T-helper 2 cell treated with Interferon-gamma antibody and Interleukin-4, amounts not matched to agents 5 μg/mL and 100 μg/mL, for 36 hours (primary cell): Measurements from ENCODE around the gene EXOC4.

ENCODE experiments used
- DNase-seq: peaks from one replicate; pipeline ENCODE4 v3.0.0; 2021; ENCODE audit warnings: low spot score
- H3K27ac Mint-ChIP-seq: one replicate; pipeline ENCODE4 v1.8.0; 2021; ENCODE audit warnings: mild to moderate bottlenecking, mixed read lengths
- H3K27me3 Mint-ChIP-seq: one replicate; pipeline ENCODE4 v1.8.0; 2021; ENCODE audit warnings: low read depth, mixed read lengths
- H3K36me3 Mint-ChIP-seq: one replicate; pipeline ENCODE4 v1.8.0; 2021; ENCODE audit warnings: low read depth, mixed read lengths
- H3K4me1 Mint-ChIP-seq: one replicate; pipeline ENCODE4 v1.8.0; 2021; ENCODE audit warnings: low read depth, mixed read lengths
- H3K4me3 Mint-ChIP-seq: one replicate; pipeline ENCODE4 v1.8.0; 2022; ENCODE audit warnings: mild to moderate bottlenecking, moderate library complexity, mixed read lengths
- H3K9me3 Mint-ChIP-seq: one replicate; pipeline ENCODE4 v1.8.0; 2021; ENCODE audit warnings: mixed read lengths

Gene EXOC4

DNA sequence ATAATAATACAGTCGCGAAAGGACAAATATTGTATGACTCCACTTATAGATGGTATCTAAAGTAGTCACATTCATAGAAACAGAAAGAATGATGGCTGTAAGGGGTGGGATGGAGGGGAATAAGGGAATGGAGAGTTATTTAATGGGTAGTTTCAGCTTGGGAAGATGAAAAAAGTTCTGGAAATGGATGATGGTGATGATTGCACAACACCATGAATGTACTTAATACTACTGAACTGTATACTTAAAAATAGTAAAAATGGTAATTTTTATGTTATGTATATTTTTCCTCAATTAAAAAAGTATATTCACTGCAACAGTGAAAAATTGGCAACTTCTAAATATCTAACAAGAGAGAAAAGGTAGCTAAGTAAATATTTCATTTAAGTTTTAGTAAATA, 265.8 kb downstream of the EXOC4 start:
- DNase-seq, result no peak
- Mint-ChIP-seq H3K4me3 (no peak overlapping the region), H3K36me3 (peaks cover 7% of the 10 kb centered on the region), H3K27ac (no peak overlapping the region), H3K9me3 (peaks cover 19% of the 10 kb centered on the region), H3K27me3 (peaks cover 2% of the 10 kb centered on the region), H3K4me1 (no peaks in the 10 kb centered on the region)

DNA sequence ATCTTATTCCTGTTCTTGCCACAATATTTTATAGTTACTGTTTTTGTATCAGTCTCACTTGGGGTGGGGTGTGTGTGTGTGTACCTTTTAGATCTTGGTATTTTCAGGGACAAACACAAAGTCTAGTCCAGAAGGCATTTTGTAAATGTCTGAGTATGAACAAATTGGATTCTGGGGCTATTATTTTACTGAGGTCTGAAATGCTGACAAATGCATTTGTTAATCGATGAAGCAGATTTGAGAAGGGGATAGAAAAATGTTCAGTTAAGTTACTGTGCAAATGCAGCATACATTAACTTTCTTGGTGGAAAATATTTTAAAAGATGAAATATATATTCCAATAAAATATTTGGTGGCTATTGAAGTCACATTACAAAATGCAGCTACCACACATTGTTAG, 267.4 kb downstream of the EXOC4 start:
- DNase-seq, result no peak
- peaks cover 7% of the 10 kb centered on the region for H3K36me3 Mint-ChIP-seq
- H3K27me3 Mint-ChIP-seq, result peaks cover 2% of the 10 kb centered on the region
- H3K4me3 Mint-ChIP-seq, result no peak overlapping the region
- no peaks in the 10 kb centered on the region for H3K4me1 Mint-ChIP-seq
- peaks cover 19% of the 10 kb centered on the region for H3K9me3 Mint-ChIP-seq
- H3K27ac Mint-ChIP-seq, result no peak overlapping the region

DNA sequence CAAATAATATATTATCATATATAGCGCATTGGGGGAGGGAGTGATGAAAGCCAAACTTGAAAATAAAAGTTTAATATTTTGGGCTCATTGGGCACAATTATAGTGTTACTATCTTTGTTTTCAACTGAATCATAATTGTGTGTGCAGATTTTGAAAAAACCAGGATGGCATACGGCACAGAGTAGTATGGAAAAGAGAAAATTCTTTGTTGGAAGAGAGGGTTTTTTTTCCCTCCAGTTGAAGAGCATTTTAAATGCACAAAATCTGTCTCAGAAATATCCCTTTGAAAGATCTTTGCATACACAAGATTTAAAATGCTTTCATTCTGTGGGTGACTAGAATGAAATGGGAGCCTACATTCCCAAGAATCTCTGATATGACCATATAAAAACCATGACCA, 269.6 kb downstream of the EXOC4 start:
- Mint-ChIP-seq H3K4me3 (no peak overlapping the region), H3K27me3 (peaks cover 2% of the 10 kb centered on the region), H3K9me3 (peaks cover 9% of the 10 kb centered on the region), H3K4me1 (no peaks in the 10 kb centered on the region), H3K36me3 (peaks cover 5% of the 10 kb centered on the region), H3K27ac (no peak overlapping the region)
- DNase-seq, result no peak

DNA sequence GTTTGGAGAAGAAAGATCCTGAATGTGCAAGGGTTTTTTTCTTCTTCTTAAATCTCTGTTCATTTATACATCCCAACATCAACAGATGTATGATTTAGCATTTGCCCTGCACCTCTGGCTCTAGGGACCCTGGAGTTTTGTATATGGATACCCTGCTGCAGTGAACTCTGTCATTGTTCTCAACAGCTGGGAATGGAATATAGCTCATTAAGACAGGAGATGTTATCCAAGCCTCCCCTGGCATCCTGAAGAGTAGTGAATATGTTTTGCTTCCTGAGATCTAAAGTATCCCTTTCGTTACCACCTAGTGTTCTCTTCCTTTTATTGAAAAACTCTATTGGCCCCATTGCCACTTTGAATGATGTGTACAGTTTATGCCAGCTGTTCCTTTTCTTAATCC, 275.9 kb downstream of the EXOC4 start:
- no peak overlapping the region for H3K27ac Mint-ChIP-seq
- no peaks in the 10 kb centered on the region for H3K4me1 Mint-ChIP-seq
- H3K4me3 Mint-ChIP-seq, result no peak overlapping the region
- DNase-seq, result no peak
- H3K9me3 Mint-ChIP-seq, result no peaks in the 10 kb centered on the region
- H3K36me3 Mint-ChIP-seq, result no peaks in the 10 kb centered on the region
- H3K27me3 Mint-ChIP-seq, result no peaks in the 10 kb centered on the region

DNA sequence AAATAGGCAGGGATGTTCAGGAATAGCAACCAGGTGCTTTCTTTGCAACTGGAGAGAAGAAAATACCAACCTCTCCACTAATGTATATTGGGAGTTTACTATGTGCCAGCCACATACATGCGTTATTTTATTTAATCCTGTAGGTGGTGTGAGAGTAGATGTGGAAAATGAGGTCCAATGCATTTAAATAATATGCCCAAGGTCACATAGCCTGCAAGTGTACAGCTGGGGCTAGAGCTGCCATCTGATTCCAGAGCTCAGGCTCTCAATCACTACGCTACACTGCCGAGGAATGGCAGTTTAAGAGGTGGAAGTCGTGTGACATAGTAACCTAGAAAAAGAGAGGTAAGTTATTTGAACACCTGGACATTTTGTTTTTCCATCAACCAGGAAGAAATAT, 277.0 kb downstream of the EXOC4 start:
- no peak for DNase-seq
- no peaks in the 10 kb centered on the region for H3K4me1 Mint-ChIP-seq
- no peaks in the 10 kb centered on the region for H3K36me3 Mint-ChIP-seq
- no peak overlapping the region for H3K4me3 Mint-ChIP-seq
- no peaks in the 10 kb centered on the region for H3K9me3 Mint-ChIP-seq
- H3K27me3 Mint-ChIP-seq, result no peaks in the 10 kb centered on the region
- H3K27ac Mint-ChIP-seq, result no peak overlapping the region

DNA sequence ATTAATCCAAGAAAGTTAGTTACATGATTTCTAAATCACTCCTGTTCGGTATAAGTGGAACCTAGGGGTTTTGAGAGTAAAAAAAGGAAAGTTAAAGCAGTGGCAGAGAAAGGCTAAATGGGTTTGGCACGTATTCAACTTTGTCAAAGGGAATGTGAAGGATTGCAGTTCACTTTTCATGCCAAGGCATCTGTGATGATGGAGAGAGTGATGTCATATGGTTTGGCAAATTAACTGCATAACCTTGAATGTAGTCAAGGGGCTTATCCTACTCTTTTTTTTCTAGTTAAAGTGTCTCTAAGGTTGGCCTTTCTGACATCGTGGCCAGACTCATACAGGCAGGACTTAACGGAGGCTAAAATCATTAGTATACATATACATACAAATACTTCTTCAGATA, 277.8 kb downstream of the EXOC4 start:
- no peaks in the 10 kb centered on the region for H3K4me1 Mint-ChIP-seq
- no peaks in the 10 kb centered on the region for H3K9me3 Mint-ChIP-seq
- H3K27me3 Mint-ChIP-seq, result no peaks in the 10 kb centered on the region
- DNase-seq, result no peak
- H3K27ac Mint-ChIP-seq, result no peak overlapping the region
- H3K4me3 Mint-ChIP-seq, result no peak overlapping the region
- no peaks in the 10 kb centered on the region for H3K36me3 Mint-ChIP-seq

DNA sequence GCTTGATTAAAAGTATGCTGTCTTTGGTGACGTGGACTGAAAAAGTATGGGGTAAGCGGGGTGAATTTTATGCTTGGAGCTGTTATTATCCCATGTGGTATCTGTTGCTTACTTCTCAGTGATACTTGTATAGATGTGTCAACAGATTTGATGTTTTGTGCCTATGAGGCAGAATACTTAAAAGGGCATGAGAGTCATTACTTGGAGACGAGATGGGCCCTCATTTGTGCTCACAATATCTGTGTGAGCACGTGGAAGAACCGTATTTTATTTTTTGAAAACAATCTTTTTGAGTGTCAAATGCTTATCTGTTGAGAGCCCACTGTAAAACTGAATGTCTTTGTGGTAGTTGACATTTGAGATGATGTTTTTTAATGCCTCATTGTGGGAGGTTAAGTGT, 281.9 kb downstream of the EXOC4 start:
- Mint-ChIP-seq H3K4me3 (no peak overlapping the region), H3K27me3 (no peaks in the 10 kb centered on the region), H3K36me3 (peaks cover 3% of the 10 kb centered on the region), H3K9me3 (no peaks in the 10 kb centered on the region), H3K4me1 (peaks cover 6% of the 10 kb centered on the region), H3K27ac (no peak overlapping the region)
- no peak for DNase-seq

DNA sequence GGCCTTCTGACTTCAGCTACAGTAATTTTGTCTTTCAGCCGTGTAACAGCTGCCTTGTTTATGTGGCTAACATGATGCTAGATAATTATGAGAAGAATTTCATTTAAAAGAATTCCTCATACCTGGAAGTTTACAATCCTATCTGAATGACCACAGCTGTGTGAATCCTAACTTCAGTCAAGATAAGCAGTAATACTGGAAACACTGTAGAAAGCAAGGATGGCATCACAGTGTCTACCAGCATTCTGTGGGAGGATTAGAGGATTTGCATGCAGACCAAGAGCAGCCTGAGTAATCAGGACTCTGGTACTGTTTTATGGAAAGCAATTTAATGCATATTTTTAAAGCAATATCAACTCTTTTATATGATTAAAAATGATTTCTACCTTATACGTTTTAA, 282.4 kb downstream of the EXOC4 start:
- peaks cover 7% of the 10 kb centered on the region for H3K4me1 Mint-ChIP-seq
- no peaks in the 10 kb centered on the region for H3K9me3 Mint-ChIP-seq
- H3K36me3 Mint-ChIP-seq, result peaks cover 3% of the 10 kb centered on the region
- no peak overlapping the region for H3K27ac Mint-ChIP-seq
- no peaks in the 10 kb centered on the region for H3K27me3 Mint-ChIP-seq
- H3K4me3 Mint-ChIP-seq, result no peak overlapping the region
- DNase-seq, result no peak

DNA sequence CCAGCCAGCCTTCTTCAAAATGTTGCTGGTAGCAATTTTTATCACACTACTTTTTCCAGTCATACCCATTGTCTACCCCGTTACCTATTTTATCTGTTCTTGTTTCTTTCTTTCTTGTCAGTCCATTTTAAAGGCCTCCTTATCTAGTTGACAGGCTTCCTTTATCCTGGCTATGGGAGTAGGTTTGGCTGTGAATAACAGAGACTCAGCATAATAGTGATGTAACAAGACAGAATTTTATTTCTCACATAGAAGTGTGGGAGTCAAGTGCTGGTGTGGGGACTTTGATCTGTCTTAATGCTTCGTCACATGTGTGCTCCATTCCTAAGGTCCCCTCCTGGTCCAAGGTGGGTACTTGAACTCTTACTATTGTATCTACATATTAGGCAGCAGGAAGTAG, 283.6 kb downstream of the EXOC4 start:
- DNase-seq, result no peak
- Mint-ChIP-seq H3K4me3 (no peak overlapping the region), H3K27ac (no peak overlapping the region), H3K9me3 (no peaks in the 10 kb centered on the region), H3K4me1 (peaks cover 7% of the 10 kb centered on the region), H3K36me3 (peaks cover 3% of the 10 kb centered on the region), H3K27me3 (no peaks in the 10 kb centered on the region)

DNA sequence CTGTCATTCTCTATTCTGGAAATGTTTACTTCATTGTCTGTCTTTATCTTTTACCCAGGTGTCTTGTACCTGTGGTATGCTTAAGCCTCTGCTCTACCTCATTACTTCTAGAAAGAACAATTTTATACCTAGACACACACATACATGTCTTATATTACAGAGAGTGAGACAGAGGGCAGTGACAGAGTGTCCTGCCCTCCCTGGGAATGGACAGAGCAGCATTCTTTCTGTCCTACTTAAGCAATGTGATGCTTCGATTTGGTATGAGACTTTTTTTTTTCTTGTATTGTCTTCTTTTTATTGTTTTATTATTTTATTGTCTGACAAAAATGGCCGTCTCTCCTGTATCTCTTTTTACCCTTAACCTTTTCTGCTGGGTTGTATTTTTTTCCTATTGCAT, 286.1 kb downstream of the EXOC4 start:
- no peak for DNase-seq
- Mint-ChIP-seq H3K4me1 (peaks cover 12% of the 10 kb centered on the region), H3K27ac (no peak overlapping the region), H3K9me3 (no peaks in the 10 kb centered on the region), H3K4me3 (no peak overlapping the region), H3K36me3 (peaks cover 3% of the 10 kb centered on the region), H3K27me3 (no peaks in the 10 kb centered on the region)

DNA sequence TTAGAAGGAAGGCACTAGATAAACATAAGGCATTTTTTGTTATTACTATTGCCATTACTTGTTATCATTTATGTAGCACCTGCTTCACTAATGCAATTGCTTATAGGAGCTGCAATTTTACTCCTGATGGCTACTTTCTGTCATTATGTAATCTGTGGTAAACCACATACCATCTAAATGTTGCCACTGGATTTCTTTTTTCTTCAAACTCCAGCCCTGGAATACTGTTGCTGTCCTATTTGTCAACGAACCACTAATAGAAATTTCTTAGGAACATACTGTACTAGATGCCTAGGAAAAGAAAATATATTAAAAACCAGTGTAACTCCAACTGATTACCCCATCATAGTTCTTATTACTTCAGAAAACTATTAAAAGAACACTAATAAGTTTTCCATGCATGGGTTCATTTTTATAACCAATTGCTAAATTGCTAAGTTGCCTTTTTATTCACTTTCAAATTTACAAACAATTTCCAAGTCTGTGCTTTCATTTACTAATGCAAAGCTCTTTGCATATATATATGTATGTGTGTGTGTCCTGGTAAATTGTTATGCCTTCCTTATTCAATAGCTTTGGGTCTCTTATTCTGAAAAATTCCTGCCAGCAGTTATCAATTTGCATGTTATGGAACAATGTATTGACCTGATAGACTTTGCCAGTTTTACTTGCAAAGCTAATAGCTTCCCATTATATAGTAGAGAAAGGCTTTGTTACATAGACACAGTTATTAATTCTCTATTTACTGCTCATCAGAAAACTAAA, 287.4 kb downstream of the EXOC4 start:
- H3K36me3 Mint-ChIP-seq, result peaks cover 3% of the 10 kb centered on the region
- no peak overlapping the region for H3K27ac Mint-ChIP-seq
- H3K4me1 Mint-ChIP-seq, result peaks cover 12% of the 10 kb centered on the region
- no peaks in the 10 kb centered on the region for H3K27me3 Mint-ChIP-seq
- H3K4me3 Mint-ChIP-seq, result no peak overlapping the region
- no peaks in the 10 kb centered on the region for H3K9me3 Mint-ChIP-seq
- DNase-seq, result no peak

DNA sequence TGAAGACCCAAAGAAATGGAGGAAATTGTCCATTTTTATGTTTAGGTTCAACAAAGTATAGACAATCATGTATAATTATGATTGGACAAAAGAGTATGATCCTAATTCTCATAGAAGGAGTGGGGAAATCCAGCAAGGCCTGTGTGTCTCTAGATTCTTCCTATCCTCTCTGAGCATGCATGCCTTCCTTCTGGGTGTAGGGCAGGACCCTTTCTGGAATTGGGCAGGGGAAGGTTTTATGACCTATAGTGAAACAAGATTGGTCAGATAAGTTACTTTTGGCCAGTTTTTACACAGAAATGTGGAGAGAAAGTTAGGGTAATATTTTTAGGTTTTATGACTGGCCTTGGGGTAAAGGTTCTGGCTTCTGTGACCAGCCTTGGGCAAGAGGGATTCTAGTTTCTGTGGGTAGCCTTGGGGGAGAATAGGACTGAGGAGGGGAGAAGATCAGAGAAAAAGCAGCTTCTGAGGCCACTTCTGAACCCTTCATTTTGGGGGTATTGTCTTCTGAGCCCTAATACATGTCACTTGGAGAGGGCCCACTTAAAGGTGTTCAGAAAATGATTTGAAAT, 289.4 kb downstream of the EXOC4 start:
- Mint-ChIP-seq H3K4me1 (peaks cover 7% of the 10 kb centered on the region), H3K36me3 (peaks cover 3% of the 10 kb centered on the region), H3K9me3 (no peaks in the 10 kb centered on the region), H3K27ac (no peak overlapping the region), H3K27me3 (no peaks in the 10 kb centered on the region), H3K4me3 (no peak overlapping the region)
- DNase-seq, result no peak

DNA sequence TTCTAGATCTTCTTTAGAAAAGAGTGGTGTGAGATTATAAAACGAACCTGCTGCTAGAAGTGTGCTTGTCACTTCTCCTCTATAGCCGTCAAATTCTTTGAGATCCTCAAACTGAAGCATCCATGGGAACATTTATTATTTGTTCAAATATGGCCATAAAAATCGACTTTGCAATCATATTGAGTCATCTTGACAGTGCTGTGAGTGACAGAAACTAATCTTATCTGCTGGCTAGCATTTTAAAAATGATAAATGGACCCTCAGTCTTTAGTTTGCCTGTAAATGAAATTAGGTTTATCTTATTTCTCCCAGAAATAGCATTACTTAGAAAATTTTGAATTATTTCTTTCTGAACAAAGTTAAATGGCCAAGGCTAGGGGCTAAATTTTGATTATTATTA, 290.8 kb downstream of the EXOC4 start:
- Mint-ChIP-seq H3K27me3 (no peaks in the 10 kb centered on the region), H3K4me3 (no peak overlapping the region), H3K36me3 (peaks cover 3% of the 10 kb centered on the region), H3K27ac (no peak overlapping the region), H3K4me1 (peaks cover 7% of the 10 kb centered on the region), H3K9me3 (no peaks in the 10 kb centered on the region)
- DNase-seq, result no peak

DNA sequence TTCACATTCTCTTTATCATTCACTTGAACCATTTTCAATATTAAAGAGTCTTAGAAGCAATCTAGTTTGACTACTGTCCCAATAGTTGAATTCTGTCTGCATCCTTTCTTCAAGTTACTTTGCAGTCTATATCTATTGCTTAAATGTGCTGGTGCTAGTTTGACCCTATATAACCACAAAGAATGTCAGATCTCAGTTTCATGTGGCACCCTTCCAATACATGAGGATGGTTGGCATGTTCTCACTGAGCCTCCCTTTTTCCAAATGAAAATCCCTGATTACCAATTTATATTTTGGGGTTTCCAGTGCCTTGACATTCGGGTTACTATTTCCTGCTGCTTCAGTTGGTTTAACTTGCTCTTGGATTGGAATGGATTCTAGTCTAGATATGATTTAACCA, 292.7 kb downstream of the EXOC4 start:
- no peak overlapping the region for H3K4me3 Mint-ChIP-seq
- H3K27ac Mint-ChIP-seq, result no peak overlapping the region
- peaks cover 3% of the 10 kb centered on the region for H3K36me3 Mint-ChIP-seq
- no peaks in the 10 kb centered on the region for H3K27me3 Mint-ChIP-seq
- H3K9me3 Mint-ChIP-seq, result no peaks in the 10 kb centered on the region
- DNase-seq, result no peak
- peaks cover 5% of the 10 kb centered on the region for H3K4me1 Mint-ChIP-seq

DNA sequence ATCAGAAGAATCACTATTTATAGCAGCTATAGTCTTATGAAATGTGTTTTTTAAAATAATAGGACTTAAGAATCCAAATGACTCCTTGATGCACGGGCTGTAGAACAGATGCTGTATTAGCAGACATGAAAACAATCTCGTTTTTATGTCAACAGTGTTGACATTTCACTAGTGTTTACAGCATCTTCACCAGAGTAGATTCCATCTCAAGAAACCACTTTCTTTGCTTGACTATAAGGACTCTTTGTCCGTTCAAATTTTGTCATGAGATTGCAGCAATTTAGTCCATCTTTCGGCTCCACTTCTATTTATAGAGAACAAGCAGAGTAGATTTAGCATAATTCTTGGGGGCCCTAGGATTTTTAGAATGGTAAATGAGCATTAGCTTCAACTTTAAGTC, 295.1 kb downstream of the EXOC4 start:
- Mint-ChIP-seq H3K27ac (no peak overlapping the region), H3K27me3 (no peaks in the 10 kb centered on the region), H3K36me3 (peaks cover 3% of the 10 kb centered on the region)

More for the DNA sequence above, 295.1 kb downstream of the EXOC4 start:
- no peak for DNase-seq
- Mint-ChIP-seq H3K4me3 (no peak overlapping the region), H3K4me1 (no peaks in the 10 kb centered on the region), H3K9me3 (no peaks in the 10 kb centered on the region)
